Activated T-helper 1 cell treated with anti-CD3 and anti-CD28 coated beads, Interleukin-12 subunit alpha, Interleukin-12 subunit beta, Interleukin-2, Interleukin-4 antibody, amounts not matched to agents 30 ng/mL and 10 ng/mL and 1 ng/mL, durations not matched to agents 14 hours and 24 hours and 36 hours (primary cell): Measurements from ENCODE around the gene SIGLEC11. TPM values are rescaled to one million over a fixed set of nuclear protein-coding genes. Genes with fewer than 3 reads are reported as not detected.
"Not testable (repeated sequence)": the region's sequence is repeated elsewhere in the genome, so short reads cannot be mapped to it uniquely, and the experiment has no call there.

Experiments used
- DNase-seq: peaks from one replicate; pipeline ENCODE4 v3.0.0; 2021; ENCODE audit warnings: low spot score
- H3K27ac Mint-ChIP-seq: one replicate; pipeline ENCODE4 v1.8.0; 2021; ENCODE audit warnings: mild to moderate bottlenecking, mixed read lengths
- H3K27me3 Mint-ChIP-seq: one replicate; pipeline ENCODE4 v1.8.0; 2022; ENCODE audit warnings: mild to moderate bottlenecking, moderate library complexity, mixed read lengths; ENCODE audit not compliant: insufficient read depth
- H3K36me3 Mint-ChIP-seq: one replicate; pipeline ENCODE4 v1.8.0; 2021; ENCODE audit warnings: low read depth, mixed read lengths
- H3K4me1 Mint-ChIP-seq: one replicate; pipeline ENCODE4 v1.8.0; 2021; ENCODE audit warnings: low read depth, mixed read lengths
- H3K4me3 Mint-ChIP-seq: one replicate; pipeline ENCODE4 v1.8.0; 2021; ENCODE audit warnings: mild to moderate bottlenecking, moderate library complexity, mixed read lengths
- H3K9me3 Mint-ChIP-seq: one replicate; pipeline ENCODE4 v1.8.0; 2021; ENCODE audit warnings: mixed read lengths
- intact Hi-C: fragments of 100-400 bp; cut with micrococcal nuclease; formaldehyde crosslinking; loops from one replicate; pipeline ENCODE4 v1.15.1; 2024
- total RNA-seq: library from RNA; stranded (reverse); gene quantifications from 2 replicates; pipeline ENCODE4 v1.2.3, GENCODE V29; 2022

Gene SIGLEC11
- total RNA-seq, 1 donor from 2014 or later = not detected

- no peak overlapping the region for H3K27ac Mint-ChIP-seq
- H3K9me3 Mint-ChIP-seq = no peaks in the 10 kb centered on the region
- peaks cover 13% of the 10 kb centered on the region for H3K4me1 Mint-ChIP-seq
- H3K4me3 Mint-ChIP-seq = no peak overlapping the region
- DNase-seq = no peak
- H3K36me3 Mint-ChIP-seq = no peaks in the 10 kb centered on the region
- peaks cover 11% of the 10 kb centered on the region for H3K27me3 Mint-ChIP-seq
- intact Hi-C loops = no loop called here
These were observed 6.7 kb downstream of the SIGLEC11 start for GRCh38 chr19:49954092-49954829.

- intact Hi-C loops = no loop called here
These were observed 7.6 kb downstream of the SIGLEC11 start for GRCh38 chr19:49953416-49953815.

GRCh38 chr19:49952906-49953305 lies 8.1 kb downstream of the SIGLEC11 start:
- DNase-seq = no peak
- Mint-ChIP-seq H3K4me1 (peaks cover 13% of the 10 kb centered on the region), H3K36me3 (no peaks in the 10 kb centered on the region), H3K4me3 (no peak overlapping the region), H3K9me3 (no peaks in the 10 kb centered on the region), H3K27ac (no peak overlapping the region), H3K27me3 (peaks cover 11% of the 10 kb centered on the region)
- intact Hi-C loops = no loop called here

More at GRCh38 chr19:49953416-49953815, 7.6 kb downstream of the SIGLEC11 start:
- no peak overlapping the region for H3K27ac Mint-ChIP-seq
- H3K9me3 Mint-ChIP-seq = no peaks in the 10 kb centered on the region
- H3K27me3 Mint-ChIP-seq = peaks cover 11% of the 10 kb centered on the region
- DNase-seq = no peak
- H3K4me1 Mint-ChIP-seq = peaks cover 13% of the 10 kb centered on the region
- H3K36me3 Mint-ChIP-seq = no peaks in the 10 kb centered on the region
- H3K4me3 Mint-ChIP-seq = no peak overlapping the region

GRCh38 chr19:49952479-49952836 lies 8.5 kb downstream of the SIGLEC11 start:
- Mint-ChIP-seq H3K4me3 (no peak overlapping the region), H3K27ac (no peak overlapping the region), H3K36me3 (no peaks in the 10 kb centered on the region), H3K9me3 (no peaks in the 10 kb centered on the region), H3K27me3 (peaks cover 11% of the 10 kb centered on the region), H3K4me1 (peaks cover 13% of the 10 kb centered on the region)
- DNase-seq = no peak
- intact Hi-C loops = no loop called here

- H3K4me3 Mint-ChIP-seq = no peak overlapping the region
- H3K27ac Mint-ChIP-seq = no peak overlapping the region
- no peaks in the 10 kb centered on the region for H3K36me3 Mint-ChIP-seq
- peaks cover 13% of the 10 kb centered on the region for H3K4me1 Mint-ChIP-seq
- no peaks in the 10 kb centered on the region for H3K9me3 Mint-ChIP-seq
- intact Hi-C loops = no loop called here
- peaks cover 11% of the 10 kb centered on the region for H3K27me3 Mint-ChIP-seq
- DNase-seq = no peak
These were observed 9.0 kb downstream of the SIGLEC11 start for GRCh38 chr19:49951806-49952478.

GRCh38 chr19:49950956-49951526 lies 9.9 kb downstream of the SIGLEC11 start:
- Mint-ChIP-seq H3K36me3 (no peaks in the 10 kb centered on the region), H3K4me1 (peaks cover 13% of the 10 kb centered on the region), H3K4me3 (no peak overlapping the region), H3K9me3 (no peaks in the 10 kb centered on the region), H3K27ac (no peak overlapping the region), H3K27me3 (peaks cover 11% of the 10 kb centered on the region)
- intact Hi-C loops = no loop called here
- no peak for DNase-seq

- no peaks in the 10 kb centered on the region for H3K9me3 Mint-ChIP-seq
- H3K4me3 Mint-ChIP-seq = no peak overlapping the region
- no peak overlapping the region for H3K27ac Mint-ChIP-seq
- no peak for DNase-seq
- peaks cover 11% of the 10 kb centered on the region for H3K27me3 Mint-ChIP-seq
- H3K36me3 Mint-ChIP-seq = no peaks in the 10 kb centered on the region
- peaks cover 13% of the 10 kb centered on the region for H3K4me1 Mint-ChIP-seq
- intact Hi-C loops = no loop called here
These were observed 10.4 kb downstream of the SIGLEC11 start for GRCh38 chr19:49950590-49950948.

- DNase-seq = no peak
- Mint-ChIP-seq H3K27me3 (peaks cover 11% of the 10 kb centered on the region), H3K4me1 (peaks cover 13% of the 10 kb centered on the region), H3K9me3 (peaks cover 4% of the 10 kb centered on the region), H3K27ac (no peak overlapping the region), H3K4me3 (no peak overlapping the region), H3K36me3 (no peaks in the 10 kb centered on the region)
- intact Hi-C loops = no loop called here
These were observed 11.0 kb downstream of the SIGLEC11 start for GRCh38 chr19:49949742-49950589.

GRCh38 chr19:49946415-49946814 lies 14.6 kb downstream of the SIGLEC11 start:
- no peak for DNase-seq
- peaks cover 4% of the 10 kb centered on the region for H3K9me3 Mint-ChIP-seq
- no peaks in the 10 kb centered on the region for H3K4me1 Mint-ChIP-seq
- H3K4me3 Mint-ChIP-seq = no peak overlapping the region
- peaks cover 13% of the 10 kb centered on the region for H3K27me3 Mint-ChIP-seq
- intact Hi-C loops = no loop called here
- H3K27ac Mint-ChIP-seq = no peak overlapping the region
- no peaks in the 10 kb centered on the region for H3K36me3 Mint-ChIP-seq

- H3K9me3 Mint-ChIP-seq, H3K27ac Mint-ChIP-seq, H3K4me3 Mint-ChIP-seq, DNase-seq, H3K4me1 Mint-ChIP-seq, intact Hi-C loops, H3K36me3 Mint-ChIP-seq: not testable (repeated sequence)
- H3K27me3 Mint-ChIP-seq = peaks cover 10% of the 10 kb centered on the region
These were observed 16.4 kb downstream of the SIGLEC11 start for GRCh38 chr19:49944567-49944966.

- intact Hi-C loops = no loop called here
These were observed 20.5 kb downstream of the SIGLEC11 start for GRCh38 chr19:49940482-49940791.

GRCh38 chr19:49939721-49940481 lies 21.1 kb downstream of the SIGLEC11 start:
- intact Hi-C loops = no loop called here
- Mint-ChIP-seq H3K4me3 (no peak overlapping the region), H3K27me3 (peaks cover 15% of the 10 kb centered on the region), H3K36me3 (no peaks in the 10 kb centered on the region), H3K9me3 (no peaks in the 10 kb centered on the region), H3K27ac (no peak overlapping the region), H3K4me1 (peaks cover 14% of the 10 kb centered on the region)
- DNase-seq = no peak

More at GRCh38 chr19:49940482-49940791, 20.5 kb downstream of the SIGLEC11 start:
- no peak overlapping the region for H3K27ac Mint-ChIP-seq
- H3K9me3 Mint-ChIP-seq = peaks cover 4% of the 10 kb centered on the region
- DNase-seq = no peak
- H3K4me3 Mint-ChIP-seq = no peak overlapping the region
- H3K27me3 Mint-ChIP-seq = peaks cover 15% of the 10 kb centered on the region
- peaks cover 14% of the 10 kb centered on the region for H3K4me1 Mint-ChIP-seq
- H3K36me3 Mint-ChIP-seq = no peaks in the 10 kb centered on the region
